Omental fat pad (tissue), 4 donors: ENCODE results near the gene RHBDD2. TPM values are rescaled to one million over a fixed set of nuclear protein-coding genes. Genes with fewer than 3 reads are reported as not detected.
"Not testable (repeated sequence)": the region's sequence is repeated elsewhere in the genome, so short reads cannot be mapped to it uniquely, and the experiment has no call there.

Source experiments
- ATAC-seq: fragments of 150-250 bp; one replicate; pipeline ENCODE4 v1.9.1; 2016; ENCODE audit warnings: mild to moderate bottlenecking, moderate library complexity; ENCODE audit not compliant: low FRiP score
- DNase-seq: peaks from one replicate; pipeline ENCODE4 v3.0.0-alpha.2; 2019; ENCODE audit warnings: low spot score
- CTCF ChIP-seq, 3 donors: fragments of 450-650 bp; IDR thresholded peaks; one replicate each; pipeline ENCODE4 v1.5.1; 2016 to 2017; ENCODE audit warnings: antibody characterized with exemption in 3 of 3, mild to moderate bottlenecking in 3 of 3, moderate library complexity in 2 of 3
- total RNA-seq, 4 donors: library from RNA; depleted of rRNA; stranded (reverse); fragments of >200 nt; gene quantifications; one replicate each; pipeline ENCODE4 v1.1.0, GENCODE V29; 2016

The RHBDD2 gene
- total RNA-seq, 4 donors from 2014 or later = 31.8 to 51.9 (median 33.0) TPM

DNA sequence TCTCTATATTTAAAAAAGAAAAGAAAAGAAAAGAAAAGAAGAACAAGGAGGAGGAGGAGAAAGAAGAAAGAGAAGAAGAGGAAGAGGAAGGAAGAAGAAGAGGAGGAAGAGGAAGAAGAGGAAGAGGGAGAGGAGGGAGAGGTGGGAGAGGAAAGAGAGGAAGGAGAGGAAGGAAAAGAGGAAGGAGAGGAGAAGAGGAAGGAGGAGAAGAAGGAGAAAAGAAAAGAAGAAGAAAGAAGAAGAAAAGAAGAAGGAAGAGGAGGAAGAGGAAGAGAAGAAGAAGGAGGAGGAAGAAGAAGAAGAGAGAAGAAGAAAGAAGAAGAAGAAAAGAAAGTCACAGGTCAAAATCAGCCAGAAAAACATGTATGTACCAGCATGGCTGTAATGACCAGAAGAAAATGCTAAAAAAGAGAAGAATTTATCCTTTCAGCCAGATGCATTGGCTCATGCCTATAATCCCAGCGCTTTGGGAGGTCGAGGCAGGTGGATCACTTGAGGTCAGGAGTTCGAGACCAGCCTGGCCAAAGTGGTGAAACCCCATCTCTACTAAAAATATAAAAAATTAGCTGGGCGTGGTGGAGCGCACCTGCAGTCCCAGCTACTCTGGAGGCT, 30.8 kb downstream of the RHBDD2 start:
- no peak for ATAC-seq
- no peak for DNase-seq
- no peak for TF ChIP-seq CTCF (IDR thresholded peaks at IDR 0.05)

DNA sequence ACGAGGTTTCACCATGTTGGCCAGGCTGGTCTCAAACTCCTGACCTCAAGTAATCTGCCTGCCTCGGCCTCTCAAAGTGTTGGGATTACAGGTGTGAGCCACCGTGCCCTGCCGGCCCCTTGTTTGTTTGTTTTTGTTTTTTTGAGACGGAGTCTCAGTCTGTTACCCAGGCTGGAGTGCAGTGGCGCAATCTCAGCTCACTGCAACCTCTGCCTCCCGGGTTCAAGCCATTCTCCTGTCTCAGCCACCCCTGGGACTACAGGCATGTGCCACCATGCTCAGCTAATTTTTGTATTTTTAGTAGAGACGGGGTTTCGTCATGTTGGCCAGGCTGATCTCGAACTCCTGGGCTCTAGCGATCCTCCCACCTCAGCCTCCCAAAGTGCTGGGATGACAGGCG, 32.4 kb downstream of the RHBDD2 start:
- not testable (repeated sequence) for ATAC-seq, DNase-seq

DNA sequence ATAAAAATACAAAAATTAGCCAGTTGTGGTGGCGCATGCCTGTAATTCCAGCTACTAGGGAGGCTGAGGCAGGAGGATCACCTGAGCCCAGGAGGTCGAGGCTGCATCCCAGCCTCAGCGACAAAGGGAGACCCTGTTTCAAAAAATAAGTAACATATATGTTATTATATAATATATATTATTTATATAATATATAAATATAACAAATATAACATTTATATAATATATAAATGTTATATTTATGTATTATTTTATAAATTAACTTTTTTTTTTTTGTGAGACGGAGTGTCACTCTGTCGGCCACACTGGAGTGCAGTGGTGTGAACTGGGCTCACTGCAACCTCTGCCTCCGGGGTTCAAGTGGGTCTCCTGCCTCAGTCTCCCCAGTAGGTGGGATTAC, 34.6 kb downstream of the RHBDD2 start:
- ATAC-seq (no peak), DNase-seq (no peak)
- TF ChIP-seq CTCF (IDR thresholded peaks at IDR 0.05) = no peak

- DNase-seq (no peak), ATAC-seq (no peak)
- TF ChIP-seq CTCF (IDR thresholded peaks at IDR 0.05) = no peak
Observed at GRCh38 chr7:75914169-75914654, 35.4 kb downstream of the RHBDD2 start.

DNA sequence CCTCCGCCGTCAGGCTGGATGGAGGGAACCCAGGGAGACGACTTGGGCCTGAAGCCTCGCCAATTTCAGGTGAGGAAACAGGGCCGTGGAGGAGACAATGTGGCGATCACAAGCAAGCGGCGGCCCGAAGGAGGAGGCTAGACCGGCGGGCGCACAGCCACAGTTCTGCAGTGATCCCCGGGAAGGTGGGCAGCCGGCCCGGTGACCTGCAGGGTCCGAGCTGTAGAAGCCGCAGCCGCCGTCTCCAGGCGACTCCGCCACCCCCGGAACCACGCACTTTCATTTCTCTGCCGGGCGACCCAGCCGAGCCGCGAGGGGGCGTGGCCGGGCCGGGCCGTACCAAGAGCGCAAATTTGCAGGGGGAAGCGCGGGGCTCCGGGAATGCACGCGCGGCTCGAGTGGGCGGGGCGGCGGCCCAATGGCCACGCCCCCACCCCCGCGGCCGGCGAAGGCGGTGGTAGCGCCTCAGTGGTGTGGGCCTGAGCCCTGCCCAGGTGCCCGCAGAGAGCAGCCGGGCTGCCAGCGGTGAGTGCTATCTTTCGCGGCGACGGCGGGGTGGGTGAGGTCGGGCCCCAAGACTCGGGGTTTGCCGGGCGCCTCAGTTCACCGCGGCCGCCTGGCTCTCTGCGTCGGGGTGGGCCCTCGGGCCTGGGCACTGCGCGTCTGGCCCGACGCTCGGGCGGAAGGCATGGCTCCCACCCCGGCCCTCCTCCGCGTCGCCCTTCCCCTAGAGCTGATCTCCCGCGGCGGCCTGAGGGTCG, 36.0 kb downstream of the RHBDD2 start, which contains the start of gene POR:
Gene POR (plus strand): TSS at position 501 of the 761 bp plus-strand sequence. CDS start 38,847 bp downstream, outside the sequence.
- DNase-seq (peak; percentile 82), ATAC-seq (peak; percentile 99)
- TF ChIP-seq CTCF (IDR thresholded peaks at IDR 0.05) = no peak

DNA sequence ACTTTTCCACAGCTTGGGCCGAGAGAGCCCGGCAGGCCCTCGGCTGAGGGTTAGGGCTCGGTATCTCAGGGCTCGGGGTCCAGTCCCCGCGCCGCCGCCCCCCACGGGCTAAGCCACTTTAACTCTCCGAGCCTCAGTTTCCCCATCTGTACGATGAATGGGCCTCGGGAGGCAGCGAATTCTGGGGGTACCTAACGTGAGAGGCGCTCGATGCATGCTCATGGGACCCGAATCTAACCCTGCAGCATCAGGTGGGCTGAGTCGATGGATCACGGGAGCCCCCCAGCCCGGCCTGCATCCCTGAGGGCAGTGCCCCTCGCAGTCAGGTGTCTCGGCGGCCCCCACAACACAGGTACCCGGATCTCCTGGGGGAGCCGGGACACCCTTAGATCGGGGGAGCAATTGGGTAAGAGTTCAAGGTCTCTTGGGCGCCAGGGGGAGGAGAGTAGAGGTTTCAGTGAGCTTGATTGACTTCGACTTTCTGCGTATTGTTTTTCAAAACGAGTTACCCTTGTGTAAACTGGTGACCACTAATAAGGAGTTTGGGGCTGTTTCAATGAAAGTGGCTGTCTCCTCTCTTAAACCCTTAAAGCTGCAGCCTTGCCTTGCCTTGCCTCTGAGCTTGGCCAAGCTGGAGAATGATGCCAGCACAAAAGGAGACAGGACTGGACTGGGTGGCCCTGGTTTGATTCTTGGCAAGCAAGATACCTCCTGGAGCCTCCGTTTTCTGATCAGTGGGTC, 36.8 kb downstream of the RHBDD2 start:
- peak; percentile 17 for ATAC-seq
- no peak for TF ChIP-seq CTCF (IDR thresholded peaks at IDR 0.05)
- DNase-seq = no peak

GRCh38 chr7:75916259-75916658, 37.4 kb downstream of the RHBDD2 start:
- TF ChIP-seq CTCF (IDR thresholded peaks at IDR 0.05) = no peak
- no peak for DNase-seq

More at GRCh38 chr7:75916259-75916658, 37.4 kb downstream of the RHBDD2 start:
- ATAC-seq = no peak
